Transverse colon (tissue), 4 donors: ENCODE data around the gene NDUFB4. TPM values are rescaled to one million over a fixed set of nuclear protein-coding genes. Genes with fewer than 3 reads are reported as not detected.

Experiments used
- DNase-seq: peaks from one replicate; pipeline ENCODE4 v3.0.0-alpha.2; 2019
- H3K27ac ChIP-seq, 4 donors: fragments of 200-600 bp; sonication (generic); 2 replicates each; pipeline ENCODE4 v1.5.1; 2016 to 2018; ENCODE audit warnings: inconsistent platforms in 4 of 4
- H3K27me3 ChIP-seq: fragments of 200-600 bp; sonication (generic); 2 replicates; pipeline ENCODE4 v1.5.1; 2017; ENCODE audit warnings: inconsistent platforms
- H3K36me3 ChIP-seq, 4 donors: fragments of 200-600 bp; sonication (generic); 2 replicates each; pipeline ENCODE4 v1.5.1; 2017 to 2019; ENCODE audit warnings: inconsistent platforms in 4 of 4
- H3K4me1 ChIP-seq, 4 donors: fragments of 200-600 bp; sonication (generic); 2 replicates each; pipeline ENCODE4 v1.5.1; 2017 to 2020; ENCODE audit warnings: inconsistent platforms in 4 of 4
- H3K4me3 ChIP-seq, 4 donors: fragments of 200-600 bp; sonication (generic); 1 replicate in 1 of 4; 2 replicates in 3 of 4; pipeline versions ENCODE4 v1.5.1 to v1.6.1; 2017 to 2019; ENCODE audit warnings: inconsistent platforms in 4 of 4
- H3K9me3 ChIP-seq, 2 donors: fragments of 200-600 bp; sonication (generic); 2 replicates each; pipeline ENCODE4 v1.5.1; 2017 to 2019; ENCODE audit warnings: inconsistent platforms in 2 of 2
- EP300 ChIP-seq: sonication (generic); formaldehyde crosslinking; IDR thresholded peaks from one replicate; pipeline ENCODE4 v1.6.1; 2017; ENCODE audit warnings: antibody characterized with exemption, low read depth
- POLR2A ChIP-seq: fragments of 450-650 bp; IDR thresholded peaks from one replicate; pipeline ENCODE4 v1.6.1; 2016; ENCODE audit warnings: antibody characterized with exemption, mild to moderate bottlenecking, moderate library complexity
- POLR2AphosphoS5 ChIP-seq, 3 donors: sonication (generic); formaldehyde crosslinking; IDR thresholded peaks; one replicate each; pipeline ENCODE4 v1.6.1; 2016; ENCODE audit warnings: antibody characterized with exemption in 3 of 3
- WGBS, 2 donors: methylation state at CpG; one replicate each; pipeline ENCODE4 v1.1.5; 2018; ENCODE audit warnings: low coverage in 1 of 2; 5-methylcytosine and 5-hydroxymethylcytosine counted together
- in situ Hi-C, 4 donors: fragments of 200-750 bp; cut with MboI; loops; one replicate each; pipeline versions ENCODE4 v1.15.0 to v1.15.1; 2017; ENCODE audit warnings: low sequenced_read_pairs in 3 of 4, low pct_ligation_motif_present in 1 of 4, low pct_unique_long_range_greater_than_20kb in 1 of 4
- intact Hi-C: fragments of 100-400 bp; cut with DNase I; formaldehyde crosslinking; loops from one replicate; pipeline ENCODE4 v1.15.1; 2023; ENCODE audit warnings: low total_unique reads
- total RNA-seq, 4 donors: library from RNA; depleted of rRNA; stranded (reverse); fragments of >200 nt; gene quantifications; one replicate each; pipeline ENCODE4 v1.1.0, GENCODE V29; 2016
- TF ChIP-seq, protein P1 (sequence below), 5 experiments: fragments of 200-600 bp in 3 of 5; fragments of 450-650 bp in 2 of 5; sonication (generic) in 3 of 5; IDR thresholded peaks; 1 replicate in 2 of 5; 2 replicates in 3 of 5; pipeline ENCODE4 v1.5.1; 2016 to 2017; ENCODE audit warnings: antibody characterized with exemption in 5 of 5, inconsistent platforms in 3 of 5, mild to moderate bottlenecking in 2 of 5, moderate library complexity in 1 of 5

The NDUFB4 gene
- total RNA-seq, 4 donors from 2014 or later, result 9.6 to 129 (median 63.7) TPM

DNA sequence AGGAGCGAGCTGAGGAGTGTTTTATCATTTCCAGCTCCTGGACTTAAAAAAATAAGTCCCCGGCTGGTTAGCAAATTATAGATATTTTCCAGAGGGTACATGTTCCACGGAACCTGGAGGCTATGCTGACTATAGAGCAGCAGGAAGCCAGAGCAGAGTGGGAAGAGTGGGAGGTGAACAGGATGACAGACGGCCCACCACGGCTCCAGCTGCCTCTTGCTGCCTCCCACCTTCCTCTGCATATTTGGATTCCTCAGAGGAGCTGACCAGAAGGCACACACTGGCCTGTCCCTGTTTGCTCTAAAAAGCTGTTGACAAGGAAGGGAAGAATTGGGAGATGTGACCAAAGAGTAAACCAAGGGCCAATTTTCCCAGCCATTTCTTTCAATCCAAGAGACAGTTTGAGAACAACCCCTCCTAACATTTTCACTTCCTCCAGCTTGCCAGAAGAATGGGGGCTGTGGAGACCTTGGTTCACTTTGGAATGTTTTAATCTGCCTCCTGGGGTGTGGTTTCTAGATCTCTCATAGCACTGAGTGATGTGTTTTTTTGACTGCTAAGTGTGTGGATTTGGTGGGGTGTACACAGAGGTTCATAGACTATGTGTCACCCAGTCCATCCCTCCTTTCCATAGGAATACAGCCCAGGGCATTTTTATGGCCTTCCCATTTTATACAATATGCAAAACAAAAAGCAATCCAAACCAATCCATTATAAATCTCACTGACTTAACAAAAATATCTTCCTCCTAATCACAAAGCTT is 49.1 kb downstream of the NDUFB4 start:
- no peaks in the 10 kb centered on the region for H3K9me3 ChIP-seq
- intact Hi-C loops, result no loop called here
- in situ Hi-C loops, result no loop called here

DNA sequence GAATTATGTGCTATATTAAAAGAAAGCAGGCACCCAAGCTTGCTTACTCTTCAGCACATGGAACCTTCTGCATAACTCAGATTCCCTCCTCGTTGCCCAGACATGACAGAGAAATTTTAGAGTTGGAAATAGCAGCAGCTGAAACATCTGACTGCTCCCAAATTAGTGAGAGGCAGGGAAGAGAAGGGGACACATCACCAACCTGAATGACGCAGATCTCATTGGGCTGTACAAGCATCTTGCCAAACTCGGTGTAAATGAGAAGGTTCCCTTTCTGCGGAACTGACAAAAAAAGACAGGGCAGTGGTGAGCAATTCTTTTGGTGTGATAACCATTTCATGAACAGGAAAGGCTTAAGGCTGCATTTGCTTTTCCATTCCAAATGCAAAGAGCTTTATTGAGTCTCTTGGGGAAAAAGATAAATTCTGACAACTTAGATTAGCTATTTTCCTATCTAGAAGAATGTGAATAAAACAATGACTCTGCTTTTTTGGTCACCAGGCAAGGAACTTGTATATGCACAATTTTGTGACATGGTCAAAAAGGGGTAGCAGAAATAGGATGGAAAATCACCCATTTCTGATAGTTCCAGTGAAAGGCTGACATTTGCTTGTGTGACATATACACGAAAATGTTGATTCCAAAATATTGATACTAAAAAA is 50.8 kb downstream of the NDUFB4 start:
- TF ChIP-seq POLR2AphosphoS5 (IDR thresholded peaks at IDR 0.05), result no peak
- TF ChIP-seq, protein P1, sequence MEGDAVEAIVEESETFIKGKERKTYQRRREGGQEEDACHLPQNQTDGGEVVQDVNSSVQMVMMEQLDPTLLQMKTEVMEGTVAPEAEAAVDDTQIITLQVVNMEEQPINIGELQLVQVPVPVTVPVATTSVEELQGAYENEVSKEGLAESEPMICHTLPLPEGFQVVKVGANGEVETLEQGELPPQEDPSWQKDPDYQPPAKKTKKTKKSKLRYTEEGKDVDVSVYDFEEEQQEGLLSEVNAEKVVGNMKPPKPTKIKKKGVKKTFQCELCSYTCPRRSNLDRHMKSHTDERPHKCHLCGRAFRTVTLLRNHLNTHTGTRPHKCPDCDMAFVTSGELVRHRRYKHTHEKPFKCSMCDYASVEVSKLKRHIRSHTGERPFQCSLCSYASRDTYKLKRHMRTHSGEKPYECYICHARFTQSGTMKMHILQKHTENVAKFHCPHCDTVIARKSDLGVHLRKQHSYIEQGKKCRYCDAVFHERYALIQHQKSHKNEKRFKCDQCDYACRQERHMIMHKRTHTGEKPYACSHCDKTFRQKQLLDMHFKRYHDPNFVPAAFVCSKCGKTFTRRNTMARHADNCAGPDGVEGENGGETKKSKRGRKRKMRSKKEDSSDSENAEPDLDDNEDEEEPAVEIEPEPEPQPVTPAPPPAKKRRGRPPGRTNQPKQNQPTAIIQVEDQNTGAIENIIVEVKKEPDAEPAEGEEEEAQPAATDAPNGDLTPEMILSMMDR (IDR thresholded peaks at IDR 0.05), result no peak
- no peak for TF ChIP-seq POLR2A
- no peak for TF ChIP-seq EP300
- Histone ChIP-seq H3K27me3 (no peaks in the 10 kb centered on the region), H3K4me1 (no peaks in the 10 kb centered on the region), H3K4me3 (no peak overlapping the region), H3K36me3 (no peaks in the 10 kb centered on the region), H3K9me3 (no peaks in the 10 kb centered on the region), H3K27ac (no peak overlapping the region)
- intact Hi-C loops, result no loop called here
- no peak for DNase-seq
- in situ Hi-C loops, result no loop called here
- 69 to 90% methylated on average over 4 to 5 of the region's 5 CpGs for WGBS, 2 donors

More for the DNA sequence above, 49.1 kb downstream of the NDUFB4 start:
- no peak overlapping the region for H3K27ac ChIP-seq
- no peaks in the 10 kb centered on the region for H3K36me3 ChIP-seq
- DNase-seq, result no peak
- no peak overlapping the region for H3K4me3 ChIP-seq
- no peaks in the 10 kb centered on the region for H3K27me3 ChIP-seq
- H3K4me1 ChIP-seq, result no peaks in the 10 kb centered on the region
- TF ChIP-seq, protein P1 (IDR thresholded peaks at IDR 0.05), result no peak
- TF ChIP-seq POLR2A, result no peak
- 40 to 61% methylated on average over 5 of the region's 5 CpGs for WGBS, 2 donors

DNA sequence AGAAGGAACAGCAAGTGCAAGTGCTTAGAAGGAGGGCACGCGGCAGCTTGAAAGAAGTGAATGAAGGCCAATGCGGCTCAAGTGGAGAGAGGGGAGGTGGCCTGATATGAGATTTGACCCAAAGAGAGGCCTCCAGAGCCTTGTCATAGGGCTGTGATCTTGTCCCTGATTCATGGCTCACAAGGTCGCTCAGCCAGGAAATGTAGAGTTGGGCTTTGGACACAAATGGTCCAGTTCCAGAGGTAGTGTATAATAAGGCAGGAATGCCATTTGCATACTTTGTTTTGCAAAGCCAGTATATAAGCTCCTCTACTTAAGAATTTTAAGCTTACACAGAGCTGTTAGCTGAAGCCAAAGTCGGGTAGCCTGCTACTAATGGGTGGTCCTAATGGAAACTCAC is 52.2 kb downstream of the NDUFB4 start:
- Histone ChIP-seq H3K27me3 (no peaks in the 10 kb centered on the region), H3K4me1 (no peaks in the 10 kb centered on the region), H3K27ac (no peak overlapping the region), H3K4me3 (no peak overlapping the region), H3K9me3 (no peaks in the 10 kb centered on the region), H3K36me3 (no peaks in the 10 kb centered on the region)
- DNase-seq, result no peak
- TF ChIP-seq EP300, result no peak
- TF ChIP-seq, protein P1 (IDR thresholded peaks at IDR 0.05), result no peak
- no peak for TF ChIP-seq POLR2AphosphoS5 (IDR thresholded peaks at IDR 0.05)
- TF ChIP-seq POLR2A, result no peak
- intact Hi-C loops, result no loop called here
- in situ Hi-C loops, result no loop called here
- 75 to 100% methylated on average over 4 to 5 of the region's 5 CpGs for WGBS, 2 donors

DNA sequence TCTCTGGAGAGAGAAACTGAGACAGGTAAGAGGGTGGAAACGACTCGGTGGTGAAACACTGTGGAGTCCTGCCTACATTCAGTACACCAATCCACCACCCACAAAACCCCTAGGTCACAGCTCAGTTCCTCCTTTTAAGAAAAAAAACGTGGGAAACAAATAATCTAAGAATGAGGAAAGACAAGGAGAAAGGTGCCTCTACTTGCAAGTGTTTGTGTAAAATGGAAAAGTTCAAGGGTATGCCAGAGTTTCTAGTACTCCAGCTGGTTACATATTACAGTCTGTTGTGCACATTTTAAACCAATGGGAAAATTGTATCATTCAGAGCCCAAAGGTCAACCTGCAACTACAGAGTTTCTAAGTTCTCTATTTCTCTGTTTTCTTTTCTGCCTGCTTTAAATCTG is 53.7 kb downstream of the NDUFB4 start:
- intact Hi-C loops (no loop called here), in situ Hi-C loops (no loop called here)
- Histone ChIP-seq H3K9me3 (no peaks in the 10 kb centered on the region), H3K36me3 (no peaks in the 10 kb centered on the region), H3K27me3 (no peaks in the 10 kb centered on the region), H3K4me3 (no peak overlapping the region), H3K27ac (no peak overlapping the region), H3K4me1 (no peaks in the 10 kb centered on the region)
- DNase-seq, result no peak
- TF ChIP-seq POLR2AphosphoS5 (IDR thresholded peaks at IDR 0.05) (no peak), POLR2A (no peak), EP300 (no peak)
- TF ChIP-seq, protein P1 (IDR thresholded peaks at IDR 0.05), result no peak
- WGBS, 2 donors, result 58 to 70% methylated on average over 3 of the region's 3 CpGs
